ENCODE measurements around the gene CAPN12. TPM values are rescaled to one million over a fixed set of nuclear protein-coding genes. Genes with fewer than 3 reads are reported as not detected.

CAPN12 gene
- total and polyA plus RNA-seq, 4 donors, result 0.69 to 2.8 (median 1.8) TPM

DNA sequence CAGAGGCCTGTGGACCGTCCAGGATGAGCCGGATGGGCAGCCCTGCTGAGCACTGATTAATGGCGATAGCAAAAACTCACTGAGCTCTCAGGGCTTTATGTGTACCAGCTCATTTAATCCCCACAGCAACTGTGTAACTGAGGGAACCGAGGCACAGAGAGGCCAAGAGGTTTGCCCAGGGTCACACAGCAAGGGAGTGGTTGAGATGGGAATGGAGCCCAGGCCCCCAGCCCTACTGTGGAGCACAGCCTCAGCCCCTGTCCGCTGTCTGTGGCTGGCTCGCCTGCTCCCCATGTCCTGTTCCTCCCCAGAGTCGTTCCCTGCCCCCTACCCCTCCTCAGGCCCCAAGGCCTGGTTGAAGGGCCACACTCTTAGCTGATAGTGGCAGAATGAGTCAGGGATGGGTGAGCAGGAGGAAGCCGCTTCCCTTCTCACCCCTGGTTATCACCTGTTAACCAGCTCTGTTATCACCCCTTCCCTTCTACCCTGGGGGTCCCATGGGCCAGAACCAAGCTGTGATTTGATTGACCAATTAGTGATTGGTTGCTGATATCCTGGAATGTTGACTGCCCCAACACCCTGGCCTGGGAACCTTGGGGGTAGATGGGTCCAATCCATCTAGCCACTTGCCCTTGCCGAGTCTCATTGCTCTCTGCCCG, 21.2 kb downstream of the CAPN12 start:
- peaks cover 59% of the 10 kb centered on the region for H3K4me1 ChIP-seq (ENCODE audit: control insufficient read depth, insufficient read depth, low read length)
- no peaks in the 10 kb centered on the region for H3K27me3 ChIP-seq (ENCODE audit: control insufficient read depth, insufficient read depth, low read length)
- no peak for DNase-seq (ENCODE audit: low read depth in 4 of 6, low spot score in 6 of 6)
- 82% methylated on average over 7 of the region's 10 CpGs for WGBS (ENCODE audit: insufficient coverage)
- peak overlapping the region; percentile 92 for H3K27ac ChIP-seq (ENCODE audit: low read depth, low read length)
- peaks cover 100% of the 10 kb centered on the region for H3K36me3 ChIP-seq (ENCODE audit: control insufficient read depth, insufficient read depth, low read length)
- H3K9me3 ChIP-seq (ENCODE audit: control insufficient read depth, insufficient read depth, low read length), result no peaks in the 10 kb centered on the region
- no peak overlapping the region for H3K4me3 ChIP-seq (ENCODE audit: low read depth, low read length)

DNA sequence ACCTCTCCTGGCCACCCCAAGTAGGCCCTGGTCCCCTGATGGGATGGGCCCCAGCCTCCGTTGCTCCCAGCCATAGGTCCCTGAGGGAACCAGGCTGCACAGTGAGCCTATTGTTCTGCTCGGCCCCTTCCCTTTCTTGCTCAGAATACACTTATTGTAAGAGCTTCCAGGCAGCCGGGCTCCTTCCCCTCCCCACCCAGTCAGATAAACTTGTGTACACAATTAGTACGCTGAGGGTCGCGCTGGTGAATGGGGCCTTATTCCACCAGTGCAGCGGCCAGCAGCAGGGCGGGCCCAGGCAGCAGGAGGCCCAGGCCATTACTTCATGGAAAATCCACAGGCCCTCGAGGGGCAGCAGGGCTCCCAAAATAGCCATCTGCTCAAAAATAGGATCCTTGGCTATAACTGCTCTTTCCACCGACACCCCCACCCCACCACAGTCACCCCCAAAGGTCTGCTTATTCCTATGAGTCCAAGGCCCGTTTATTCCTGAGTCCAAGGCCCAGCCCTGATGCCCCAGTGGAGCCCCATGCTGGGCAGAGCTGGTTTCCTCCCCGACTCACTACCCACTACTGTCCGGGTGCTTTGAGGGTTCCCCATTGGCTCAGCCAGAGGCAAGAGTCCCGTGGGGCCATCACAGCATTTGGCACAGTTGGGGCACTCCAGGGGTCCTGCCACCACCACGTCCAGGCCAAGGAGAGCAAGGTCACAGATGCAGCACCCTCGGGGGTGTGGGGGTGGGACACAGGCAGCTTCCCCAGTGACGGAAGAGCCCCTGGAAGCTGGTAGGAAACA, 22.1 kb downstream of the CAPN12 start:
- Histone ChIP-seq H3K4me3 (ENCODE audit: low read depth, low read length) (no peak overlapping the region), H3K36me3 (ENCODE audit: control insufficient read depth, insufficient read depth, low read length) (peaks cover 100% of the 10 kb centered on the region), H3K27ac (ENCODE audit: low read depth, low read length) (peak overlapping the region; percentile 92), H3K27me3 (ENCODE audit: control insufficient read depth, insufficient read depth, low read length) (no peaks in the 10 kb centered on the region), H3K9me3 (ENCODE audit: control insufficient read depth, insufficient read depth, low read length) (no peaks in the 10 kb centered on the region), H3K4me1 (ENCODE audit: control insufficient read depth, insufficient read depth, low read length) (peaks cover 55% of the 10 kb centered on the region)
- peak in 3 of 6 donors; percentile 60 to 87 (median 79) for DNase-seq (ENCODE audit: low read depth in 4 of 6, low spot score in 6 of 6)
- 25% methylated on average over 16 of the region's 17 CpGs for WGBS (ENCODE audit: insufficient coverage)

DNA sequence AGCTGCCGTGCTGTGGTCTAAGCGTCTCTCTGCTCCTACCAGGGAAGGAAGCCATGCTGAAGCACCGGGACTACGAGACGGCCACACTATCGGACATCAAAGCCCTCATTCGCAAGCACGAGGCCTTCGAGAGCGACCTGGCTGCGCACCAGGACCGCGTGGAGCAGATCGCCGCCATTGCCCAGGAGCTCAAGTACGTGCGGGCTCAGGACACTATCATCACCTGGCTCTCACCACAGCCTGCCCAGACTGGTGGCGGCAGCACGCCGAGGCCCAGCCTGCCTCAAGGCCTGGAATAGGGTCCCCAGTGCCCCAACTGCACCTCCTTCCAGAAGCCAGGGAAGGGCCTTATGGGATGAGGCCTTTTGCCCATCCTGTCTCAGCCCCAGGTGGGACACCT, 22.8 kb downstream of the CAPN12 start:
- 90% methylated on average over 18 of the region's 20 CpGs for WGBS (ENCODE audit: insufficient coverage)
- H3K27ac ChIP-seq (ENCODE audit: low read depth, low read length), result peak overlapping the region; percentile 92

DNA sequence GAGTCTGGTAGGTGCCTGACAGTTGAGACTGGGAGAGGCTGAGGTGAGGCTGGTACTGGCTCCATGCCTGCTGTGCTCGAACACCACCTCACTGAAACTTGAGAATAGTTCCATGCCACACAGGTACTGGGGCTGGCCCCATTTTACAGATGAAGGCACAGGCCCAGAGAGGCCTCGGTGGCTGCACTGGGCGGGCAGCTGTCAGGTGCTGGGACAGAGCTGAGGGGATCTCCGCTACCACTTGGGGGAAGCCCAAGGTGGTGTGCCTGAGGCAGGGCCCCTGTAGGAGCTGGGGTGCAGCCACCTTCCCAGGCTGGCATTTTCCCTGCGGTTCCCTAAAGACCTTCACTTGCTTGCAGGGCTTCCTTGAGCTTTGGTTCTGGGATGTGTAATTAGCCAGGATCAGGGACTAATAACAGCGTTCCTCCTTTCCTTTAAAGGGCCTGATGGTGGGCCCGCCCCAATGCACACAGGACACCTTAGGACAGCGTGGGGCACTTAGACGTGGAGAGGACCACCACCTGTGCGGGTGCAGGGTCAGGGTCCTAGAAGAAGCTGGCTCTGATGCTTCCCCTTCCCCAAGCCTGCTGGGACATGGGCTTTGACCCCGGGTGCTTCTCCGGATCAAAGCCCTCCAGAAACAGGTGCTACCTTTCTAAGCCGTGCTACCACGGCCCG, 23.6 kb downstream of the CAPN12 start:
- DNase-seq (ENCODE audit: low read depth in 4 of 6, low spot score in 6 of 6), result no peak
- Histone ChIP-seq H3K36me3 (ENCODE audit: control insufficient read depth, insufficient read depth, low read length) (peaks cover 98% of the 10 kb centered on the region), H3K4me1 (ENCODE audit: control insufficient read depth, insufficient read depth, low read length) (peaks cover 55% of the 10 kb centered on the region), H3K9me3 (ENCODE audit: control insufficient read depth, insufficient read depth, low read length) (no peaks in the 10 kb centered on the region), H3K4me3 (ENCODE audit: low read depth, low read length) (no peak overlapping the region), H3K27ac (ENCODE audit: low read depth, low read length) (no peak overlapping the region), H3K27me3 (ENCODE audit: control insufficient read depth, insufficient read depth, low read length) (no peaks in the 10 kb centered on the region)
- 96% methylated on average over 13 of the region's 15 CpGs for WGBS (ENCODE audit: insufficient coverage)

More for the DNA sequence above, 22.8 kb downstream of the CAPN12 start:
- Histone ChIP-seq H3K9me3 (ENCODE audit: control insufficient read depth, insufficient read depth, low read length) (no peaks in the 10 kb centered on the region), H3K27me3 (ENCODE audit: control insufficient read depth, insufficient read depth, low read length) (no peaks in the 10 kb centered on the region), H3K4me1 (ENCODE audit: control insufficient read depth, insufficient read depth, low read length) (peaks cover 55% of the 10 kb centered on the region), H3K36me3 (ENCODE audit: control insufficient read depth, insufficient read depth, low read length) (peaks cover 100% of the 10 kb centered on the region), H3K4me3 (ENCODE audit: low read depth, low read length) (no peak overlapping the region)
- no peak for DNase-seq (ENCODE audit: low read depth in 4 of 6, low spot score in 6 of 6)

DNA sequence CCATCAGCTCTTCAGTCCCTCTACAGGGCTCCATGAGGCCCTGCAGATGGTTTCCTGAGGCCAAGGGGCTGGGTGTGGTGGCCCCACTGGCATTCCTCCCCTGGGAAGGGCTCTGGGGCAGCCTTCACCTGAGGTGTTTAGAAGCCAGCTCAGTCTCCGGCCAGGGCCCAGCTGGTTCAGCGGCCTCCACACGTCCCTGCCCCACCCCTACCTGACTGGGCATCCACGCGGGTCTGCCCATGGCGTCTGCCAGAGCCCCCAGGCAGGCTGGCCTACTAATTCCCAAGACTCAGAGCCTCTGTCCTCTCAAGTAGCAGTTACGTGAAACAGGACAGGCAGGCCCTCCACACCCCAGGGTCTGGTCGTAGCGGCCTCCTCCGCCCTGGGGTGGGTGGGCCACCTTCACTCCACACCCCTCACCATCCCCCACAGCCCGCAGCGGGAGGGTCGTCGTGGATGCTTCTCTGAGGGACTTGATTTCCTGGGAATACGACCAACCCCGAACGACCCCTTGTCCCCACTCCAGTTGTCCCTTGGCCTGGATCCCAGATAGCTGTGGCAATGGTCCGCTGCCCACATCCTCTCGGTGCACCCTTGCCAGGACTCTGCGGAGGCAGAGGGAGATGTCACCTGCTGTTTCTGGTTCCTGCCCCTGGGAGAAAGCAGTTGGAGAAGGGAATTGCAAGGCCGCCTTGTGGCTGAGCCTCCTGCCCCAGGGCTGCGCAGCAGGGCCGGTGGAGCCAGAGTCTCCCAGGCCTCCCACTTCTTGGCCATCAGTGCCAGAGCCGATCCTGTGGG, 24.3 kb downstream of the CAPN12 start:
- H3K9me3 ChIP-seq (ENCODE audit: control insufficient read depth, insufficient read depth, low read length), result no peaks in the 10 kb centered on the region
- no peak overlapping the region for H3K27ac ChIP-seq (ENCODE audit: low read depth, low read length)
- WGBS (ENCODE audit: insufficient coverage), result 68% methylated on average over 18 of the region's 24 CpGs

DNA sequence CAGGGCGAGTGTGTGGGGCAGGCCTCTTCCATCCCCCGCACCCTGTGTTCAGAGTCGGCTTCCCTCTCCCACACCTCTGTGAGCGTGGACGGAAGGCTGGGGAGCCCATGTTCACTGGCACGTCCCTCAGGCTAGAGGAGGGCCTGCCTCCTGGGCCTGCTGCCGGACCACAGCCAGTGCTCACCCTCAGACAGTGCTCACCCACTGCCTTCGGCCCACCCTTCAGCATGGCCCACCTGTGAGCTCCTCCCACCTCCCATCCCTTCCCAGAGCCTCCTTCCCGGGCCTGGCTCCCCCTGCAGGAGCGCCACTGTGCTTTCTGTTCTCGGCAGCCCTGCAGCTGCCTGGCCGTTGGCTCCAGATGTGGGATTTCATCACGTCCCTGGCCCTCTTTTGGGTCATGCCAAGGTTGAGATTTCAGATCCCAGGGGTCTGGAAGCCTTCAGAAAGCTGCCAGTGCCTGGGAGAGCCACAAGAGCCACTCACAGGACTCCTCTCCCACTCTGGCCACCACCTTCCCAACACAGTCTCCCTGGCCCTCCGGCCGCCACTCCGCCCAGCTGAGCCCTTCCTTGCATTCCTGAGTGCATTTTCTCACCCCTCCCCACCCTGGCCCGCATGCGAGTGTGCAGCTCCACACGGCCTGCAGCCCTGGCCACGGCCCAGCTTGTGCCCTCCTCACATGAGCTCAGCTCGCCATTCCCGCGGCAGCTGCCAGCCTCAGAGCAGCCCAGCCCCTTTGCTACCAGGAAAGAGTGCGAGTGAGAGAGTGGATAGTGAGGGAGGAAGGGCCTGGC, 25.3 kb downstream of the CAPN12 start:
- Histone ChIP-seq H3K27ac (ENCODE audit: low read depth, low read length) (peak overlapping the region; percentile 25), H3K4me3 (ENCODE audit: low read depth, low read length) (no peak overlapping the region), H3K4me1 (ENCODE audit: control insufficient read depth, insufficient read depth, low read length) (peaks cover 55% of the 10 kb centered on the region), H3K36me3 (ENCODE audit: control insufficient read depth, insufficient read depth, low read length) (peaks cover 95% of the 10 kb centered on the region), H3K9me3 (ENCODE audit: control insufficient read depth, insufficient read depth, low read length) (no peaks in the 10 kb centered on the region), H3K27me3 (ENCODE audit: control insufficient read depth, insufficient read depth, low read length) (no peaks in the 10 kb centered on the region)
- 57% methylated on average over 23 of the region's 24 CpGs for WGBS (ENCODE audit: insufficient coverage)
- peak in 2 of 6 donors; percentile 44 to 71 for DNase-seq (ENCODE audit: low read depth in 4 of 6, low spot score in 6 of 6)

More for the DNA sequence above, 24.3 kb downstream of the CAPN12 start:
- H3K27me3 ChIP-seq (ENCODE audit: control insufficient read depth, insufficient read depth, low read length), result no peaks in the 10 kb centered on the region
- DNase-seq (ENCODE audit: low read depth in 4 of 6, low spot score in 6 of 6), result peak in 2 of 6 donors; percentile 31 to 58
- H3K4me1 ChIP-seq (ENCODE audit: control insufficient read depth, insufficient read depth, low read length), result peaks cover 55% of the 10 kb centered on the region
- peaks cover 95% of the 10 kb centered on the region for H3K36me3 ChIP-seq (ENCODE audit: control insufficient read depth, insufficient read depth, low read length)
- H3K4me3 ChIP-seq (ENCODE audit: low read depth, low read length), result no peak overlapping the region

DNA sequence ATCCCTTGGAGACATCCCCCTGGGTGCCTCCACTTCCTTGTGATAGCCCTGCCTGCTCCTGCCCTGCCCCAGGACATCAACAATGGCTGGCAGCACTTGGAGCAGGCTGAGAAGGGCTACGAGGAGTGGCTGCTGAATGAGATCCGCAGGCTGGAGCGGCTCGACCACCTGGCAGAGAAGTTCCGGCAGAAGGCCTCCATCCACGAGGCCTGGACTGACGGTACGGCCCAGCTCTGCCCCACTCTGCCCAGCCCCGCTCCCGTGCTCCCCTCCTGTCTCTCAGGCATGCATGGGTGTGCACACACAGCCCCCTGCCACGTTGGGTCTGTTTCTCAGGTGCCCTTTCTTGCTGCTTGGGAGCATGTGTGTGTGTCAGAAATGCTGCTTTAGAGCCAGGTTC, 26.4 kb downstream of the CAPN12 start:
- Histone ChIP-seq H3K27ac (ENCODE audit: low read depth, low read length) (no peak overlapping the region), H3K4me3 (ENCODE audit: low read depth, low read length) (no peak overlapping the region), H3K27me3 (ENCODE audit: control insufficient read depth, insufficient read depth, low read length) (no peaks in the 10 kb centered on the region), H3K4me1 (ENCODE audit: control insufficient read depth, insufficient read depth, low read length) (peaks cover 52% of the 10 kb centered on the region), H3K9me3 (ENCODE audit: control insufficient read depth, insufficient read depth, low read length) (no peaks in the 10 kb centered on the region), H3K36me3 (ENCODE audit: control insufficient read depth, insufficient read depth, low read length) (peaks cover 95% of the 10 kb centered on the region)
- WGBS (ENCODE audit: insufficient coverage), result 94% methylated on average over 11 of the region's 11 CpGs
- DNase-seq (ENCODE audit: low read depth in 4 of 6, low spot score in 6 of 6), result no peak

DNA sequence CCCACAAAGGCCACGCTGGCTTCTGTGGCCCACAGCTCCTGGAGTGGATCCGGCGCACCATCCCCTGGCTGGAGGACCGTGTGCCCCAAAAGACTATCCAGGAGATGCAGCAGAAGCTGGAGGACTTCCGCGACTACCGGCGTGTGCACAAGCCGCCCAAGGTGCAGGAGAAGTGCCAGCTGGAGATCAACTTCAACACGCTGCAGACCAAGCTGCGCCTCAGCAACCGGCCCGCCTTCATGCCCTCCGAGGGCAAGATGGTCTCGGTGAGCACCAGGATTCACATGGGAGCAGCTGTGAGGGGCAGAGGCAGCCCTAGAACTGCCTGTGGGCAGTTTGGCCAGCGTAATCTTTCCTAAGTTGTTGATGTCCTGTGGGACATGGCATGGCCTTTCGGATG, 27.2 kb downstream of the CAPN12 start:
- peaks cover 95% of the 10 kb centered on the region for H3K36me3 ChIP-seq (ENCODE audit: control insufficient read depth, insufficient read depth, low read length)
- no peak overlapping the region for H3K27ac ChIP-seq (ENCODE audit: low read depth, low read length)
- H3K4me1 ChIP-seq (ENCODE audit: control insufficient read depth, insufficient read depth, low read length), result peaks cover 52% of the 10 kb centered on the region
- WGBS (ENCODE audit: insufficient coverage), result 96% methylated on average over 15 of the region's 17 CpGs
- H3K4me3 ChIP-seq (ENCODE audit: low read depth, low read length), result no peak overlapping the region
- H3K27me3 ChIP-seq (ENCODE audit: control insufficient read depth, insufficient read depth, low read length), result no peaks in the 10 kb centered on the region
- no peak for DNase-seq (ENCODE audit: low read depth in 4 of 6, low spot score in 6 of 6)
- no peaks in the 10 kb centered on the region for H3K9me3 ChIP-seq (ENCODE audit: control insufficient read depth, insufficient read depth, low read length)

Measured in spinal cord (tissue), 10 donors.